Sciatic nerve (tissue), 1 donor: ENCODE results near the gene CSF1. TPM values are rescaled to one million over a fixed set of nuclear protein-coding genes. Genes with fewer than 3 reads are reported as not detected.

Source experiments
- total RNA-seq: library from RNA; stranded (reverse); fragmentation: NEBNext Ultra II Directional; extraction: Animal tissue kit (Norgen Biotek cat#: 25700); gene quantifications from one replicate; pipeline ENCODE4 v1.2.1, GENCODE V29; 2021
- donor health status: DM: no; HTN: no; CAD: no.

The CSF1 gene
- total RNA-seq, 1 donor from 2014 or later = 61.2 TPM

Other genes with a start within 250 kb of the CSF1 start
- 194 TPM for gene GSTM2, start 242.8 kb upstream of the CSF1 start, total RNA-seq
- gene GSTM1, start 223.0 kb upstream of the CSF1 start, total RNA-seq = 91.5 TPM
- gene GSTM5, start 198.6 kb upstream of the CSF1 start, total RNA-seq = 41.6 TPM
- gene GSTM3, start 169.8 kb upstream of the CSF1 start, total RNA-seq = 104 TPM
- gene EPS8L3, start 146.9 kb upstream of the CSF1 start, total RNA-seq = not detected
- 71.3 TPM for gene AHCYL1, start 73.9 kb downstream of the CSF1 start, total RNA-seq
- gene STRIP1, start 123.8 kb downstream of the CSF1 start, total RNA-seq = 44.1 TPM
- not detected for gene ALX3, start 159.8 kb downstream of the CSF1 start, total RNA-seq
- not detected for gene UBL4B, start 201.6 kb downstream of the CSF1 start, total RNA-seq
- not detected for gene SLC6A17, start 239.6 kb downstream of the CSF1 start, total RNA-seq